IMR-90 (cell line): ENCODE results near the gene KAZALD1.
A peak's percentile ranks its signal among the peaks of the same experiment; 100 is the strongest.

Source experiments
- BHLHE40 ChIP-seq: fragments of 150-350 bp; IDR thresholded peaks from 2 replicates; pipeline ENCODE4 v1.6.1; 2016; ENCODE audit warnings: mild to moderate bottlenecking, low read depth, low read length
- CEBPB ChIP-seq: IDR thresholded peaks from 2 replicates; pipeline ENCODE4 v1.6.1; 2012; ENCODE audit warnings: low read depth, low read length, improper control_type of control experiment
- CHD1 ChIP-seq: IDR thresholded peaks from 2 replicates; pipeline ENCODE4 v1.6.1; 2012; ENCODE audit warnings: low read depth, low read length, improper control_type of control experiment
- CTCF ChIP-seq: conservative IDR thresholded peaks from 2 replicates; pipeline ENCODE4 v1.5.1; 2012; ENCODE audit warnings: mild to moderate bottlenecking, low read depth, low read length, improper control_type of control experiment
- FOS ChIP-seq: fragments of 150-350 bp; IDR thresholded peaks from 2 replicates; pipeline ENCODE4 v1.6.1; 2016; ENCODE audit warnings: low read depth, low read length
- MAFK ChIP-seq: IDR thresholded peaks from 2 replicates; pipeline ENCODE4 v1.6.1; 2012; ENCODE audit warnings: low read depth, low read length, improper control_type of control experiment
- POLR2A ChIP-seq: IDR thresholded peaks from 2 replicates; pipeline ENCODE4 v1.6.1; 2012; ENCODE audit warnings: mild to moderate bottlenecking, low read depth, low read length
- RAD21 ChIP-seq: IDR thresholded peaks from 2 replicates; pipeline ENCODE4 v1.6.1; 2012; ENCODE audit warnings: low read length, improper control_type of control experiment
- SMC3 ChIP-seq: fragments of 150-350 bp; IDR thresholded peaks from 2 replicates; pipeline ENCODE4 v1.6.1; 2016; ENCODE audit warnings: low read depth, mild to moderate bottlenecking, antibody characterized with exemption, low read length, moderate library complexity

- TF ChIP-seq SMC3 (peak; percentile 81), MAFK (no peak), CTCF (peak; percentile 90), CHD1 (no peak), BHLHE40 (peak; percentile 79), RAD21 (peak; percentile 70), FOS (peak; percentile 91), POLR2A (no peak), CEBPB (no peak)
Observed at GRCh38 chr10:101012525-101013364, 49.0 kb upstream of the KAZALD1 start.
